Stimulated activated CD4-positive, alpha-beta T cell treated with anti-CD3 and anti-CD28 coated beads, Interleukin-15, amount 100 ng/mL, for 48 hours (primary cell): Measurements from ENCODE around the gene SEC11A.
"Not testable (repeated sequence)": the region's sequence is repeated elsewhere in the genome, so short reads cannot be mapped to it uniquely, and the experiment has no call there.

Experiments
- DNase-seq, 2 donors: peaks; one replicate each; pipeline ENCODE4 v3.0.0-alpha.2; 2020; ENCODE audit warnings: low read depth in 2 of 2

The SEC11A gene

DNA sequence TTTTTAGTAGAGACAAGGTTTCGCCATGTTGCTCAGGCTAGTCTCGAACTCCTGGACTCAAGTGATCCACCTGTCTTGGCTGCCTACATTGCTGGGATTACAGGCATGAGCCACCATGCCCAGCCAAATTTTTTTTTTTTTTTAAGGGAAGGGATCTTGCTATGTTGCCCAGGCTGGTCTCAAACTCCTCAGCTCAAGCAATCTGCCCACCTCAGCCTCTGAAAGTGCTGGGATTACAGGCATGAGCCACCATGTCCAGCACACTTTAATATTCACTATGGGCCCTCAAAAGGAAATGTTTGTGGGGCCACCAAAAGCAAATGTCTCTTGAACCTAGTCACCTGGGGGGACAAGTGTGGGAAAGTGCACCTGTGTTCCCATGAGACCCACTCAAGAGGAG is 73.3 kb downstream of the SEC11A start:
- DNase-seq, result not testable (repeated sequence)

- not testable (repeated sequence) for DNase-seq
Measured at GRCh38 chr15:84641871-84642270, 74.1 kb downstream of the SEC11A start.

DNA sequence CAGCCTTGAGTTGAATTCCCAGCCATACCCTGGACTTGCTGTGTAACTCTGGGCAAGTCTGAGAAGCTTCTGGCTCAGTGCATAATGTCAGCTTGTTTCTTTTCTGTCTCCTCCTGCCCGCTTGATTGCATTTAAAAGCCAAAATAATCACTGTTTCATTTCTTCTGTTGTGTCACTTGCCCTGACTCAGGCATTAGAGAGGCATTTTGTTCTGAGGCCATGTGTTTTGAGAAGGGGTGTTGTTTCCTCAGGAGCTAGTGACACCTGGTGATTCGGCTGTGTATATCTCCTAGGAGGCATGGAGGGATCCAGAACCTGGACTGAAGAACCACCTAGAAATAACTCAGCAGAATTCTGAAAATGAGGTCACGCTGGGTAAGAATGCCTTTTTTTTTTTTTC is 77.8 kb downstream of the SEC11A start:
- DNase-seq, result no peak

DNA sequence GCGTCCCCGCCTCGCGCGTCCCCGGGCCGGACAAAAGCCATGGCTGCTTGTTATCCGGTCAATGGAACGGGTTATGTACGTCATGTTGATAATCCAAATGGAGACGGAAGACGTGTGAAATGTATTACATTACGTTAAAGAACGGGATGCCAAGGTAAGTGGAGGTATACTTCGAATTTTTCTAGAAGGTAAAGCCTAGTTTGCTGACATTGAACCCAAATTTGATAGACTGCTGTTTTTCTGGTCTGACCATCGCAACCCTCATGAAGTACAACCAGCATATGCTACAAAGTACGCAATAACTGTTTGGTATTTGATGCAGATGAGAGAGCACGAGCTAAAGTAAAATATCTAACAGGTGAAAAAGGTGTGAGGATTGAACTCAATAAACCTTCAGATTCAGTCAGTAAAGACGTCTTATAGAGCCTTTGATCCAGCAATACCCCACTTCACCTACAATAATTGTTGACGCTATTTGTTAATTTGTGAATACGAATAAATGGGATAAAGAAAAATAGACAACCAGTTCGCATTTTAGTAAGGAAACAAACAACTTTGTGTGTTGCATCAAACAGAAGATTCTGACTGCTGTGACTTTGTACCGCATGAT is 81.6 kb downstream of the SEC11A start:
- DNase-seq, result no peak

- peak; percentile 56 to 65 for DNase-seq
Measured at GRCh38 chr15:84633311-84634227, 82.4 kb downstream of the SEC11A start.

GRCh38 chr15:84631706-84632272 is 84.2 kb downstream of the SEC11A start:
- no peak for DNase-seq

- no peak for DNase-seq
Measured at GRCh38 chr15:84629033-84629432, 86.9 kb downstream of the SEC11A start.

DNA sequence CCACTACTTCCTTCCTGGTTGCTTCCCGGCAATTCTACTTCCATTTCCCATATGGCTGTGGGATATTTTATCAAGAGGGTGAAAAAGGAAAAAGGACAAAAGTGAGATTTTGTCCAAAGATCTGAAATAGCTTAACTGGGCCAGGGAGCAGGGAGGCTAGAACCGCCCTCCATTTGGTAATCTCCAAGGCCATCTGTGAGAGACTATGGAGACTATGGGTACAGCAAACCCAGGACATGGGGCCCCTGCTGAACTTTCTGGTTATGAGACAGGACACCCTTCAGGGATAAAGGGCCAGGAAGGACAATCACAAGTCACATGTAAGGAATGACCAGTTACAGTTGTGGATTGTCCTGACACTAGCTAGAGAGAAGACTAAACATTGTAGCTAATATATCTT is 90.8 kb downstream of the SEC11A start:
- DNase-seq, result no peak

GRCh38 chr15:84624359-84624758 is 91.6 kb downstream of the SEC11A start:
- DNase-seq, result no peak

GRCh38 chr15:84621358-84621979 is 94.5 kb downstream of the SEC11A start:
- no peak for DNase-seq

- DNase-seq, result no peak
Measured at GRCh38 chr15:84620626-84621025, 95.3 kb downstream of the SEC11A start.
